SU-DHL-6 (cell line): ENCODE results near the gene PDGFA.

Experiments
- H2AFZ ChIP-seq: fragments of 200-600 bp; sonication (generic); 2 replicates; pipeline ENCODE4 v1.6.1; 2014; ENCODE audit warnings: low read depth, mild to moderate bottlenecking, moderate library complexity, mixed read lengths, antibody characterized with exemption, low read length; ENCODE audit not compliant: severe bottlenecking
- H3F3A ChIP-seq: fragments of 200-600 bp; shearing (Covaris generic); 2 replicates; pipeline ENCODE4 v1.6.0; 2016; ENCODE audit warnings: antibody characterized with exemption, mild to moderate bottlenecking; ENCODE audit not compliant: insufficient read depth
- H3K27ac ChIP-seq: fragments of 200-600 bp; sonication (generic); 2 replicates; pipeline ENCODE4 v1.5.1; 2016; ENCODE audit warnings: low read depth, mild to moderate bottlenecking, low read length, moderate library complexity, mixed read lengths
- H3K27me3 ChIP-seq: fragments of 200-600 bp; sonication (generic), shearing (Covaris generic); 2 replicates; pipeline ENCODE4 v1.6.0; 2014; ENCODE audit warnings: mild to moderate bottlenecking, low read length
- H3K36me3 ChIP-seq: fragments of 200-600 bp; sonication (generic); 2 replicates; pipeline ENCODE4 v1.6.1; 2014; ENCODE audit warnings: mild to moderate bottlenecking, low read length, mixed read lengths
- H3K4me2 ChIP-seq: fragments of 300-600, 200-600 bp; shearing (Covaris generic), sonication (generic); 2 replicates; pipeline ENCODE4 v1.6.0; 2014; ENCODE audit warnings: low read length, low read depth, mild to moderate bottlenecking; ENCODE audit not compliant: poor library complexity, severe bottlenecking
- H3K4me3 ChIP-seq: fragments of 200-600 bp; sonication (generic); 2 replicates; pipeline ENCODE4 v1.5.1; 2014; ENCODE audit warnings: antibody characterized with exemption, low read length, mild to moderate bottlenecking, mixed read lengths; ENCODE audit not compliant: insufficient read depth, poor library complexity, severe bottlenecking
- H3K79me2 ChIP-seq: fragments of 200-600 bp; sonication (generic); 2 replicates; pipeline ENCODE4 v1.6.1; 2014; ENCODE audit warnings: mild to moderate bottlenecking, low read length, moderate library complexity; ENCODE audit not compliant: insufficient read depth
- H3K9ac ChIP-seq: fragments of 200-600 bp; sonication (generic); 2 replicates; pipeline ENCODE4 v1.7.0; 2014; ENCODE audit warnings: mild to moderate bottlenecking, low read length
- H3K9me2 ChIP-seq: fragments of 200-600 bp; sonication (generic); replicated peaks from 2 replicates; pipeline ENCODE4 v1.6.1; 2014; ENCODE audit warnings: low read length; ENCODE audit not compliant: insufficient read depth
- H3K9me3 ChIP-seq: fragments of 200-600 bp; sonication (generic); 2 replicates; pipeline ENCODE4 v1.6.1; 2014; ENCODE audit warnings: low read length, mixed read lengths; ENCODE audit not compliant: insufficient read depth
- H4K20me1 ChIP-seq: fragments of 200-600 bp; sonication (generic); 2 replicates; pipeline ENCODE4 v1.6.1; 2014; ENCODE audit warnings: low read depth, mild to moderate bottlenecking, antibody characterized with exemption, low read length, moderate library complexity, mixed read lengths
- CTCF ChIP-seq: fragments of 200-600 bp; sonication (generic); IDR thresholded peaks from one replicate; pipeline ENCODE4 v1.5.1; 2017; ENCODE audit warnings: antibody characterized with exemption, mild to moderate bottlenecking, low read length, moderate library complexity; ENCODE audit not compliant: insufficient read depth, poor library complexity, severe bottlenecking
- EZH2phosphoT487 ChIP-seq: fragments of 200-600 bp; sonication (generic), shearing (Covaris generic); conservative IDR thresholded peaks from 2 replicates; pipeline ENCODE4 v1.6.1; 2018; ENCODE audit warnings: mild to moderate bottlenecking, antibody characterized with exemption, low read length, moderate library complexity, mixed read lengths

Gene PDGFA

GRCh38 chr7:502296-502695, 17.4 kb downstream of the PDGFA start:
- H2AFZ ChIP-seq = no peak overlapping the region
- TF ChIP-seq CTCF (no peak), EZH2phosphoT487 (no peak)
- H3K9ac ChIP-seq = no peak overlapping the region
- no peaks in the 10 kb centered on the region for H3K27me3 ChIP-seq
- H3K36me3 ChIP-seq = no peaks in the 10 kb centered on the region
- no peak overlapping the region for H3K4me2 ChIP-seq
- H4K20me1 ChIP-seq = no peaks in the 10 kb centered on the region
- no peaks in the 10 kb centered on the region for H3F3A ChIP-seq
- no peak overlapping the region for H3K4me3 ChIP-seq
- no peaks in the 10 kb centered on the region for H3K79me2 ChIP-seq
- H3K27ac ChIP-seq = no peak overlapping the region
- H3K9me3 ChIP-seq = no peaks in the 10 kb centered on the region
- H3K9me2 ChIP-seq = no peaks in the 10 kb centered on the region

- H3K4me2 ChIP-seq = no peak overlapping the region
- H3K36me3 ChIP-seq = no peaks in the 10 kb centered on the region
- no peak overlapping the region for H3K4me3 ChIP-seq
- H3K9me2 ChIP-seq = no peaks in the 10 kb centered on the region
- TF ChIP-seq EZH2phosphoT487 (no peak), CTCF (no peak)
- H3K9me3 ChIP-seq = no peaks in the 10 kb centered on the region
- H3K27ac ChIP-seq = no peak overlapping the region
- no peaks in the 10 kb centered on the region for H3K79me2 ChIP-seq
- H3K9ac ChIP-seq = no peak overlapping the region
- H4K20me1 ChIP-seq = no peaks in the 10 kb centered on the region
- H3K27me3 ChIP-seq = no peaks in the 10 kb centered on the region
- no peak overlapping the region for H2AFZ ChIP-seq
- no peaks in the 10 kb centered on the region for H3F3A ChIP-seq
These were observed 18.1 kb downstream of the PDGFA start for GRCh38 chr7:501526-501925.

GRCh38 chr7:500521-501420, 18.9 kb downstream of the PDGFA start:
- no peak overlapping the region for H3K27ac ChIP-seq
- H3K4me2 ChIP-seq = no peak overlapping the region
- H4K20me1 ChIP-seq = no peaks in the 10 kb centered on the region
- H3K27me3 ChIP-seq = no peaks in the 10 kb centered on the region
- H3K79me2 ChIP-seq = no peaks in the 10 kb centered on the region
- H3K9me3 ChIP-seq = no peaks in the 10 kb centered on the region
- H3K9ac ChIP-seq = no peak overlapping the region
- no peaks in the 10 kb centered on the region for H3F3A ChIP-seq
- H3K9me2 ChIP-seq = no peaks in the 10 kb centered on the region
- H3K36me3 ChIP-seq = no peaks in the 10 kb centered on the region
- H2AFZ ChIP-seq = no peak overlapping the region
- TF ChIP-seq EZH2phosphoT487 = no peak
- TF ChIP-seq CTCF = no peak
- H3K4me3 ChIP-seq = no peak overlapping the region
